Posterior cingulate gyrus (tissue), 11 donors: ENCODE results near the gene GRID1.

Experiments used
- DNase-seq, 10 donors: peaks; one replicate each; pipeline versions ENCODE4 v3.0.0 to v3.0.0-alpha.2; 2020 to 2021; ENCODE audit warnings: mixed read lengths in 3 of 10
- intact Hi-C: fragments of 100-400 bp; cut with DNase I; formaldehyde crosslinking; loops from one replicate; pipeline ENCODE4 v1.15.1; 2023

Gene GRID1

GRCh38 chr10:86152354-86152753 is 214.2 kb downstream of the GRID1 start:
- DNase-seq: peak in 2 of 10 donors; percentile 27 to 55
- intact Hi-C loops: no loop called here

GRCh38 chr10:86151613-86152012 is 215.0 kb downstream of the GRID1 start:
- DNase-seq: peak in 2 of 10 donors; percentile 8 to 26
- intact Hi-C loops: no loop called here

GRCh38 chr10:86149257-86149656 is 217.3 kb downstream of the GRID1 start:
- intact Hi-C loops: no loop called here
- DNase-seq: peak in 1 of 10 donors; percentile 3

- intact Hi-C loops: no loop called here
- peak in 1 of 10 donors; percentile 16 for DNase-seq
These were observed 218.5 kb downstream of the GRID1 start for GRCh38 chr10:86148117-86148516.

GRCh38 chr10:86144301-86144700 is 222.3 kb downstream of the GRID1 start:
- DNase-seq: peak in 2 of 10 donors; percentile 32 to 76
- intact Hi-C loops: no loop called here

GRCh38 chr10:86141896-86142295 is 224.7 kb downstream of the GRID1 start:
- DNase-seq: peak in 2 of 10 donors; percentile 44 to 57
- intact Hi-C loops: no loop called here

- DNase-seq: peak in 7 of 10 donors; percentile 26 to 83 (median 44)
- intact Hi-C loops: no loop called here
These were observed 227.4 kb downstream of the GRID1 start for GRCh38 chr10:86139066-86139657.

GRCh38 chr10:86138551-86139065 is 228.0 kb downstream of the GRID1 start:
- DNase-seq: peak in 2 of 10 donors; percentile 32 to 79
- intact Hi-C loops: no loop called here

- intact Hi-C loops: no loop called here
- DNase-seq: peak in 2 of 10 donors; percentile 46 to 62
These were observed 229.0 kb downstream of the GRID1 start for GRCh38 chr10:86137561-86137960.

GRCh38 chr10:86136934-86137333 is 229.7 kb downstream of the GRID1 start:
- DNase-seq: peak in 1 of 10 donors; percentile 2
- intact Hi-C loops: no loop called here

- intact Hi-C loops: no loop called here
- peak in 2 of 10 donors; percentile 4 to 55 for DNase-seq
These were observed 231.4 kb downstream of the GRID1 start for GRCh38 chr10:86135191-86135590.

- DNase-seq: peak in 1 of 10 donors; percentile 43
- intact Hi-C loops: no loop called here
These were observed 235.7 kb downstream of the GRID1 start for GRCh38 chr10:86130737-86131475.

GRCh38 chr10:86130041-86130440 is 236.6 kb downstream of the GRID1 start:
- intact Hi-C loops: no loop called here
- DNase-seq: no peak

- intact Hi-C loops: no loop called here
- DNase-seq: peak in 1 of 10 donors; percentile 16
These were observed 238.2 kb downstream of the GRID1 start for GRCh38 chr10:86128360-86128759.

GRCh38 chr10:86127274-86127819 is 239.2 kb downstream of the GRID1 start:
- intact Hi-C loops: no loop called here
- DNase-seq: peak in 1 of 10 donors; percentile 27

GRCh38 chr10:86124734-86125133 is 241.9 kb downstream of the GRID1 start:
- intact Hi-C loops: no loop called here
- DNase-seq: peak in 1 of 10 donors; percentile 39

GRCh38 chr10:86123715-86124114 is 242.9 kb downstream of the GRID1 start:
- intact Hi-C loops: no loop called here
- DNase-seq: peak in 1 of 10 donors; percentile 68

- intact Hi-C loops: no loop called here
- DNase-seq: no peak
These were observed 243.3 kb downstream of the GRID1 start for GRCh38 chr10:86123304-86123703.

- intact Hi-C loops: no loop called here
- DNase-seq: peak in 1 of 10 donors; percentile 54
These were observed 243.9 kb downstream of the GRID1 start for GRCh38 chr10:86122646-86123045.

- intact Hi-C loops: no loop called here
- DNase-seq: no peak
These were observed 245.4 kb downstream of the GRID1 start for GRCh38 chr10:86121200-86121599.

GRCh38 chr10:86117051-86117450 is 249.5 kb downstream of the GRID1 start:
- DNase-seq: no peak
- intact Hi-C loops: no loop called here
